GM18499 (cell line): ENCODE results near the gene MINAR1.
"Not testable (repeated sequence)": the region's sequence is repeated elsewhere in the genome, so short reads cannot be mapped to it uniquely, and the experiment has no call there.

Experiments
- ATAC-seq: cut with Tn5 transposase; IDR thresholded peaks from one replicate; pipeline ENCODE4 v1.9.1; 2021; ENCODE audit warnings: moderate number of reproducible peaks; ENCODE audit not compliant: insufficient read depth, unreplicated experiment

MINAR1 gene, protein sequence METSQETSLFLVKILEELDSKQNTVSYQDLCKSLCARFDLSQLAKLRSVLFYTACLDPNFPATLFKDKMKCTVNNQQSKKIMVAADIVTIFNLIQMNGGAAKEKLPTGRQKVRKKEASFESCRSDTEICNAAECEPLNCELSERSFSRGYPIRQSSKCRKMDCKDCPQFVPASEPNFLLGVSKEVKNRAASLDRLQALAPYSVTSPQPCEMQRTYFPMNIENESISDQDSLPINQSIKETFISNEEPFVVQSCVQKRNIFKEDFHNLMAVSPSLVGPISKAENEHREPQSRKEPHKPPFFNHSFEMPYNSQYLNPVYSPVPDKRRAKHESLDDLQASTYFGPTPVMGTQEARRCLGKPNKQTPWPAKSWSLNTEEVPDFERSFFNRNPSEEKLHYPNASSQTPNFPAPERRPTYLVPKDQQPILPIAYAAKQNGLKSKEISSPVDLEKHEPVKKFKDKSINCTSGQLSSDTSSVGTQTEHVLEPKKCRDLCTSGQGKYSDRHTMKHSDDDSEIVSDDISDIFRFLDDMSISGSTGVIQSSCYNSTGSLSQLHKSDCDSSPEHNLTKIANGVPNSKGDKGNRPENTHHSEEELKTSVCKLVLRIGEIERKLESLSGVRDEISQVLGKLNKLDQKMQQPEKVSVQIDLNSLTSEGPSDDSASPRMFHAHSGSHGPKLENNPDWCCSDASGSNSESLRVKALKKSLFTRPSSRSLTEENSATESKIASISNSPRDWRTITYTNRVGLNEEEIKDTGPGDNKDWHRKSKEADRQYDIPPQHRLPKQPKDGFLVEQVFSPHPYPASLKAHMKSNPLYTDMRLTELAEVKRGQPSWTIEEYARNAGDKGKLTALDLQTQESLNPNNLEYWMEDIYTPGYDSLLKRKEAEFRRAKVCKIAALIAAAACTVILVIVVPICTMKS

DNA sequence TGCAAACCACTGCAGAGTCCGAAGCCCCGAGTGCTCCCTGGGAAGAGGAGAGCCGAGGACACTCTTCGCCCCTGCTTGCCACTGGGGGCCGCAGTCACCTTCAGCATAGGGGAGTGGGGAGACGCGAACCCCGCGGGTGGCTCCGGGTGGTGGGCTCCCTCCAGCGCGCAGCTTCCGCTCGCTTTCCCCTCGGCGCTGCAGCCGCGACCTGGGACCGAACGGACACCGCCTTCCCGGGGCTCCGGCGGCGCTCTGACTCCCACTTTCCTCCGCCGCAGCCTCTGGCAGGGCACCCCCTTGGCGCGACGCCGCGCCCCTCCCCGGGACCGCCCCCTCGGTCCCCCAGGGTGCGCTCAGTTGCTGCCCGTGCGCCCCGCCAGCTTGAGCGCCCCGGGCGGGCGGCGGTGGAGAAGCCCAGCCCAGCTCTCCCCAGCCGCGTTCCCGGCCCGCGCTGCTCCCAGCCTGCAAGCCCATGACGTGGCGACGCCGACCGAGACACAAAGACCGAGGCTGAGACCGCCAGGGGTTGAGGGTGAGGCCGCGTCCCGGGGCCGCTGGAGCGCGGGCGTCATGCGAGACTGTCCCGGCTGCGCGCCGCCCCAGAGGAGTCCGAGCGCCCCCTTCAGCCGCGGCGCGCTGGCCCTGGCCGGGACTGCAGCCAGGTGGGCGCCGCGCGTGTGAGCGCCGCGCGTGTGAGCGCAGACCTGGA, at the start of gene MINAR1:
MINAR1 (plus strand) TSS at position 701 of the 709 bp plus-strand sequence. CDS start 23,812 bp downstream, outside the sequence.
- ATAC-seq, result no peak

DNA sequence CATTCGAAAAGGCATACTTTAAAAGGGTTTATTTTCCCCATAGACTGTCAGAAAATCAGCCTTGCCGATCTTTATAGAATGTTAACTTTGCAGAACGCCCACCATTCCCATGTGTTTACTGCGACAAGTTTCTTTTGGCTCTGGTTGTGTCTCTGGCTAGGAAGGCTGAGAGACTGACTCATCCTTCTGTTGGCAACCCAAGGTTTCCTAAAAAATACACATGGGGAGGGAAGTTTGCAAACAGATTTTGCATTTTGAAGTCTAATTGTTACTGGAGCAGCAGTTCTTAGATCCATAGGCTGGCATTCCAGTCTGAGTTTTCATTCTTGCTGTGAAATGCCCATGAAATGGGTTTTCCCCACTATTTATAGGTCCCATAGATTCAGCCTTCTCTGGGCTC, 37.9 kb upstream of the MINAR1 start:
- no peak for ATAC-seq

DNA sequence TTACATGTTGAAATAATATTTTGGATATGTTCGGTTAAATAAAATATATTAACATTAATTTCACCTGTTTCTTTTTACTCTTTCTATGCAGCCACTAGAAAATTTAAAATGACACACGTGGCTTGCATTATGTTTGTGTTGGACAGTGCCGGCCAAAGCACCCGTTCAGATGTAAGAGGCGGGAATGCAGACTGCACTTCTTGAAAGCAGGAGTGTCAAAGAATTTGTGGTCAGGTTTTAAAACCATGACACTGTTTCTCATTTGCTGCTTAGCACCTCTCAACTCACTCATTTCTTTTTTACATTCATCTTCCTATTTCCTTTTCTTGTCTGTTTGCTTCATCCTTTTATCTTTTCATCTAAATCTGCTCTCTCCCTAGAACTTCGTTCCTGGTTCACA, 35.3 kb upstream of the MINAR1 start:
- no peak for ATAC-seq

DNA sequence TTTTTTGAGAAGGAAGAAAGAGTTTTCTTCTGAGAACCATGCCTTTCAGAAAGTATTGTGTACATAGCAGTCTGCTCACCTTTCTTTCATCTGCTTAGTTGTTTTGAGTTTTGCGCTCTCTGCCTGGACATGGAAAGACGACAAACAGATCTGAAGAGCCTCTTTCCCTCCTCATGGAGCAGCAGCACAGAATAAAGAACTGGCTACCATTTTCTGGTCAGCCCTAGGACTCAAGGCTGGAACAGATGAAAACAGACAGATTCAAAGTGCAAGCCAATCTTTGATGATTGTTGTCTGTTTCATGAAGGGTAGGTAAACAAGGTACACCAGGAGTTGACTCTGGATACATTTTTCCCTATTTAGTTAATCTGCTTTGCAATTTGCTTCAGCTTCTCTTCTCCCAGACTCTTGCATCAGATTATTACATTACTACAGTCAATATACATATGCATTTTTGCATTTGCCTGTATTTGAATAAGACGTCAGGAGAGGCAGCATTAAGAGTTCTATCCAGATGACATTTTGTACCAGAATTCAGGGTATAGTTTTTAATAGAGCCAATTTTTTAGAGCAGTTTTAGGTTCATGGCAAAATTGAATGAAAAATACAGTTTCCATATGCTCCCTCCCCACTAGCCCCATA, 34.7 kb upstream of the MINAR1 start:
- no peak for ATAC-seq

DNA sequence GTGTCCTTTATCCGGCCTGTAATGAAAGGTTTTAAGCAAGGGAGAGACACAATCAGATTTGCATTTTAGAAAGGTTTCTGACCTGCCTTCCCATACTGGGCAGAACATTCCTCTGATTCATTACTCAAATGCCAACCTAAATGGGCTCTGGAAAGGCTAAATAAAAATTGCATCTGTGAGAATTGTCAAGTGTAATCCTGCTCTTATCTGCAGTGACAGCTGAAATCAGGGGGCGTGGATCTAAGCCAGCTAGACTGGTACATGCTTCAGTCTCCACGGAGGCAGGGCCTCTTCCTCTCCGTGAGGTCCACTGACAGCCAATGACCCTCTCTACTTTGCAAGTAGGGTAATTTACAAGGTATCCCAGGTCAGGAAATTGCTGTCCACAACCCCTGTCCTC, 32.5 kb upstream of the MINAR1 start:
- ATAC-seq, result no peak

DNA sequence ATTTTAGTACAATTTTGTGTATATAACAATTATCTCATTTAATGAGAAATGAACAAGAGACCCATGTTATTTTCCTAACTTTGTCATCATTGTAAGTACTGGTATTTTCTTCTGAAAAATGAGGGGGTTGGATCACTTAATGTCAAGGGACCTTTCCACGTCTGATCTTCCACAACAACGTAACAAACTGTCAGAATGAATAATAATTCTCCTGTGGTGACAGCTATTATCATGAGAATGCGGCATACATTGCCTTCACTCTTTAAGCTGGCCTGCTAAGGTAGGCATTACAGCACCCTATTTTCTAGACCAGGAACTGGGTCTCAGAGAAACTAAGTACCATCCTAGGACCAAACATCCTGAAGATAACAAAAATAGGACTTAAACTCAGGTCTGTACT, 31.5 kb upstream of the MINAR1 start:
- no peak for ATAC-seq

DNA sequence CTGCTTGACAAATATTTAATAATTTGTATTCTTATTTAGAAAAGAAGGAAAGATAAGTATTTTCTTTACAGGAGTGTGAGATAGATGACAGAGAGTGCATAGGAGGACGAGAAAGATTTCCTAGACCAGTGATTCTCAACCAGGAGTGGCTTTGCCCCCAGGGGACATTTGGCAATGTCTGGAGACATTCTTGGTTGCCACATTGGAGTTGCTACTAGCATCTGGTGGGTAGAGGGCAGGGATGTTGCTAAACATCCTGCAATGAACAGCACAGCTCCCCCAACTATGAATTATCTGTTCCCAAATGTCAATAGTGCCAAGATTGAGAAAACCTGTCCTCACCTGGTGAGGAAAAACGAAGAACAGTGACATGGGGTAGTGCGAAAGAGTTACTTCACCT, 30.8 kb upstream of the MINAR1 start:
- no peak for ATAC-seq

DNA sequence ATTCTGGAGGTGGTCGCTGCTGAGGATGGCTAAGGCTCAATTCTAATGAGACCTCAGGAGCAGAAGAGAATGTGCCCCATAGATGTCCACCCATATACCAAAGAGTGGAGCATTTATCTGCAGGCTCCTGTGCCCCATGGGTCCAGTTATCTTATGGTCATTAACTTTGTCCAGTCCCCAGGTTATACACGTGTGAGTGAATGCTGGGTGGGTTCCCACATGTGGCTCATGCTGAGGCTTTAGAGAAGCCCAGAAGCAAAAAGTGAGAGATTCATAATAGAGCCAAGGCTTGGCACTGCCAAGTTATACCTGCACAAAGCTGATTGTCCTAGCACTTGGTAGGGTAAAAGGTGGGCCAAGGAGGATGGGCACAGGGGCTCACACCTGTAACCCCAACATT, 30.0 kb upstream of the MINAR1 start:
- no peak for ATAC-seq

DNA sequence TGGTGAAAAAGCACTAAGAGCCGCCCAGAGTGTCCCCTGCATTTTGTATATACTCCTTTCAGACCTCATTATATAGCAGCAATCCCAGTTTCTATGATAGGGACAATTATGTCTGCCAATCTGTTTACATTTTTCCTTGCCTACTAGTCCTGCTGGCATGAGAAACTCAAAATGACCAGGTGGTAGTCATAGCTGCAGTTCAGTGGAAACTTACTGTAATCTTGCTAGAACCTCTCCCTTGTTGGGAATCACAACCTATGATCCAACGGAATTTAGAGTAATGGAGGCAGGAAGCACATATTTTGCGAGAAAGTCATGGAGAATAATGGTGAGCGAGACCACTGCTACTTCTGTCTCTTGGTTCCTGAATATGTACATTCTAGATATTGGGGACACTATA, 28.6 kb upstream of the MINAR1 start:
- ATAC-seq, result no peak

DNA sequence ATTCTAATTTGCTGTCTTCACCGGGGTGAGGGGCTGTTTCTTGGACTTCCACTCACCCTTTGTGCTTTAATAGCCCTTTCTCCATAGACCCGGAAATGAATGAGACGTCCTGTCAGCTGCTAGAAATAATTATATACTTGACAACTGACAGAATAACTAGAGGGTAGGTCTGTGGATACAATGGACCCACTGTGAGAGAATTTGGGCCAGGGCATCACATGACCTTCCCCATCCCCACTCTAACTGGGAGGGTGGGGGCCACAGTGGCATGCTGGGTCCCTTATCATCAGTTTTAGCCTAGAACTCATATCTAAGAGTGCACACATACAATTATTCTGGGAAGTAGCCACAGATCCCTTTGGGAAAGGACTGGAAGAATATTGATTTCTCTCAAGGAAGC, 25.9 kb upstream of the MINAR1 start:
- ATAC-seq, result no peak

DNA sequence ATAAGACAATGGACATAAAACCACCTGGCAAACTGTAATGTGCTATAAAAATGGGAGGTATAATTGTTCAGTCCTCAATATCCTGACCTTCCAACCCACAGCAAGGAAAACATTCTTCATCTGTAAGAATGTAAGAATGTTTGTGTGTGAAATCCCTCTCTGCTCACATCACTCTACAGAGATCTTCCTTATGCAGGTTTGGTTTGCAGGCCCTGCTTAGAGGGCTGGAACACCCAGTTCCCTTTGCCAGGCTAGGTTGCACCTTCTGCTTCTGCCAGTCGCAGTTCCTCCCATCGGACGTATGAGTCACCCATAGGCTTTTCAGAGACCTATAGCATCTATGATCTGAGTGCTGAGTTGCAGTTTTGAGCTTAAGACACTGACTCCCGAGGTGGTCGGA, 24.1 kb upstream of the MINAR1 start:
- ATAC-seq, result no peak

DNA sequence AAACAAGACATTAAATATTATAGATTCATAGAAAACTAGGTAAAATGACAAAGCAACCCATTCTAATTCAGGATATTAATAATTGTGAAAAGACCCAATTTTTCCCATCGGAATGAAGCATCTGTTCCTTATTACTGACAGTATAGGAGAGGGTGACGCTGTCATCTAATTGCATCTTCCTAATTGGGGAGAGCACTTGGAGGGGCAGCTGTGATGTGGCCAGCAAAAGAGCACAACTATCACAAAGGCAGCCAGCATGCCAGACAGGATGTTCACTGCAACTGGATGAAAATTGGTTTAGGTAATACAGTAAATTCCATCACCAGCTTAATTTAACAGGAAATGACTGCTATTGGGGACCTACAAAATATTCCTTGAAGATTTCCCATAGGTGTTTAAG, 21.9 kb upstream of the MINAR1 start:
- no peak for ATAC-seq

DNA sequence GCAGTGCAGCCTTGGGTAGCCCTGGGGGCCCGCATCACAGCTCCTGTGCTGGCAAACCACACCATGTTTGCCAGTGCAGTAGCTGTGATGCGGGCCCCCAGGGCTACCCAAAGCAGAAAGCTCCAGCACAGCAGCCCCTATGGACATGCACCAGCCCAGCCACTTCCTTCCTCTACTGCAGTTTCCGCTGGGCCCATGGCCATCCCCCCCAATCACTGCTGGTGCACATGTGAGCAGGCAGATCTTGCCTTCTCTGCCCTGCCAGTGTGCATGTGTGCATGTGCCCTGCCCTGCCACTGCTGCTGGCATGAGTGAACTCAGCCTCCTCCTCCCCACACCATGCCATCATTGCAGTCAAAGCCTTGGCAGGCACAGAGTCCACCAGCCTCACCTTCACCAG, 20.1 kb upstream of the MINAR1 start:
- ATAC-seq, result no peak

DNA sequence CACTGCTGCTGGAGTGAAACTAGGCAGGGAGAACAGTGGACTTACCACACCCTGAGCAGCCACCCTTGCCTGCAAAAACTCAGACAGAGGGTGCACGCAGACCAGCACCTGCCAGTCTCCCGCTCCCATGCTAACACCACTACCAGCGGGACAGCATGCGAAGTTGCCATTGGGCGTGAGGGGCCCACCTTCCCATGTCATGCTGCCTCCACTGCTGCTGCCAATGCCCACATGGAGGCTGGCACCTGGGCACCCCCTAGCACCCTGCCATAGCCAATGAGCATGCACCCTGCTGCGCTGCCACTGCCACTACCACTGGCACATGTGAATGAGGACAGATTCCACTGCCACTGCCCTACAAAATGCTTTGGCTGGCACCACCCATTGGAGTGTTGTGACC, 19.7 kb upstream of the MINAR1 start:
- ATAC-seq, result no peak

DNA sequence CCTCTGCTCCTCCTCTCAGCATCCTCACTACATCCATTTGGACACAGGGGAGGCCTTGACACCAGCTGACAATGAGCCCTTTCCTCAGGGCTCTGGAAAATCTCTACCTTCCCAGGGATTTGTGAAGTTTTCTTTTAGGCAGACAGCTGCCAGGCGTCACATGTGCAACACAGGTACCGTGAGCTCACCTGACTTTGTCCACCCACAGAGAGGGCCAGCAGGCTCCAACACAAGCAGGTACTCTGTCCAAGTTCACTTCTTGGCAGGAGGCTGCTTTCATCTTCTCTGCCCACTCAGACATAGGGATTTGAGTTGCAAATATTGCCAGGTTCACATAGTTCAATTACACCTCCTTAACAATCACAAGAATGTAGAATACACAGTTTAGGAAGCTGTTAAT, 15.3 kb upstream of the MINAR1 start:
- ATAC-seq, result no peak

DNA sequence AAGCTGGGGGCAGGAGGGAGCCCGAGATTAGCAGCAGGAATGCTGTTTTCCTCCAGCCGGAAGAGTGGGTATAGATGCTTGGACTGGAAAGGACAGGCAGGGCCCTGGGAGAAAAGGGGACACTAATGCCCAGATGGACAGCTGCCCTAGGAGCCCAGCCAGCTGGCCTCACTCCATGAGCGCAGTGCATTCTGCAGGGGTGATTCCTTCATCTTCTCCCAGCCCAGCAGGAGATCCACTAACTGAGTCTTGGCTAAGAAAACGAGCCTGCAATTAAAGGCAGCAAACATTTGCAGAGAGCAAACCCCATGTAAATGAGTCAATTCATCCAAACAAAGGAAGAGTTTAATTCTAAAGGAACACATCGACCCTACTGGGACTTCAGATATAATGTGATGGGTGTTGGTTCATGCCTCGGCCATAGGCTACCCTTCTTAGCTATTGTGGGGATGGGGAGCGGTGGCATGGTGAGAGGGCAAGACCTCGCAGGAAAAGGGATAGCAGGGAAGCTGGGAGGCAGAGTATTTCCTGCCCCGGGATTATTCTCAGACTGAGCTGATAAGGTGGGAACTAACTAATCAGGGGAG, 13.3 kb upstream of the MINAR1 start:
- no peak for ATAC-seq

DNA sequence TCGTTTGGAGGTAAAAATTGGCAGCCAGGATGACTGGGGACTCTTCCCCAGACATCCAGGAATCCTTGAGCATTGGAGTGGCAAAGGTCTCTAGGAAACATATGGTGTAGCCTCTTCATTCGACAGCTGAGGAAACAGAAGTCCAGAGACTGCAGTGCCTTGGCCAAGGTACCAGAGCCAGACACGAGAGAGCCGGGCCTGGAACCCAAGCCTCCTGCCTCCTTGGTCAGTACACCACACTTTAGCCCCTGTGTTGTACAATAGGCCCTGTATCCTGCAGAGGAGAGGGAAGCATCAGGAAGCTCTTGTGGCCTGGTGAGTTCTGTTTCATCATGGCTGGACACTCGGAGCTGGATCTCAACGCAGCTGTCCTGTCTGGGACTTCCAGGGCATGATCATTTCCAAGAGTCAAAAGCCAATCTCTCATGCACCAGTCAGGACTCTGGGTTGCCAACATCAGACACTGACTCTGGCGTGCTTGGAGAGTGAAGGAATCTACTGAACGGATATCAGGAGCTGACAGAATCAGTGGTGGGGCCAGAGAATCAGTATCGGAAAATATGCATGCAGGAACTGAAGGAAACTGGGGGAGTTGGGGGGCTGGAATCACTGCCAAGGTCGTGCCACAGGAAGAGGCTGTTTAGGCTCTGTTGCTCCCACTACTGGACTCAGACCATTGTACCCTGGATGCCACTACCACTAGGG, 6.4 kb upstream of the MINAR1 start:
- no peak for ATAC-seq

DNA sequence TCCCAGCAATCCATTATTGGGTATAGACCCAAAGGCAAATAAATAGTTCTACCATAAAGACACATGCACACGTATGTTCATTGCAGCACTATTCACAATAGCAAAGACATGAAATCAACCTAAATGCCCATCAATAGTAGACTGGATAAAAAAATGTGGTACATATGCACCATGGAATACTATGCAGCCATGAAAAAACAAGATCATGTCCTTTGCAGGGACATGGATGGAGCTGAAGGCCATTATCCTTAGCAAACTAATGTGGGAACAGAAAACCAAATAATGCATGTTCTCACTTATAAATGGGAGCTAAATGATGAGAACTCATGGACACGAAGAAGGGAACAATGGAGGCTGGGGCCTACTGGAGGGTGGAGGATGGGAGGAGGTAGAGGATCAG, 5.2 kb upstream of the MINAR1 start:
- ATAC-seq, result not testable (repeated sequence)

DNA sequence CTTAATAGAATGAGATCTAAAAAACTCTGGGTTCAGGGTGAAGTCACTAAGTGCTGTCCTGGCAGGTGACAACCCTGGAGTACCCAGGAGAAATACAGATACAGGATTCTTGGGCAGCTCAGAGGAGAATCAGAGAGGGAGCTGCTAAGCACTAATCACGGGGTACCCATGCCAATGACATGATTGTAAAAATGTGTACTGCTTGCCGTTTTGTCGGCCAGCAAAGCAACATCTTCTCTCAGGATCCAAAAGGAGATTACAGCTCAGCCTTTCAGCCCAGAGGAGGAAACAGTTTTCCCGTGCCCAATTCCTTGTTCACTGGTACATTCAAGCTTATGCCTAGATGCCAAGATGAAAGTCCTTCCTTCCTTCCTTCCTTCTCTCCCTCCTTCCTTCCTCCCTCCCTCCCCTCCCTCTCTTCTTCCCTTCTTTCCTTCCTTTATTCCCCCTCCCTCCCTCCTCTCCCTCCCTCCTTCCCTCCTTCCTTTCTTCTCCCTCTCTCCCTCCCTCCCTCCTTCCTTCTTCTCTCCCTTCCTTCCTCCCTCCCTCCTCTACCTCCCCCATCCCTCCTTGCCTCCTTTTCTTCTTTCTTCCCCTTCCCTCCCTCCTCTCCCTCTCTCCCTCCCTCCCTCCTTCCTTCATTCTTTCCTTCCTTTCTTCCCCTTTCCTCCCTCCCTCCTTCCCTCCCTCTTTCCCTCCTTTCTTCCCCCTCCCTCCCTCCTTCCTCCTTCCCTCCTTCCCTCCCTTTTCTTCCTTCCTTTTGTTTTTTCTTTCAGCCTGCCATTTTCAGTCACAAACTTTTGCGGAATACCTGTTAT, 4.1 kb upstream of the MINAR1 start:
- ATAC-seq, result no peak
